ENCODE measurements around the gene ADAM10. TPM values are rescaled to one million over a fixed set of nuclear protein-coding genes. Genes with fewer than 3 reads are reported as not detected.
"Not testable (repeated sequence)": the region's sequence is repeated elsewhere in the genome, so short reads cannot be mapped to it uniquely, and the experiment has no call there.

The ADAM10 gene
- polyA plus RNA-seq, 4 donors: 141 to 284 (median 240) TPM

- no peak for DNase-seq (ENCODE audit: low read depth in 4 of 4, low spot score in 3 of 4)
These were observed 133.3 kb downstream of the ADAM10 start for GRCh38 chr15:58616171-58616570.

DNA sequence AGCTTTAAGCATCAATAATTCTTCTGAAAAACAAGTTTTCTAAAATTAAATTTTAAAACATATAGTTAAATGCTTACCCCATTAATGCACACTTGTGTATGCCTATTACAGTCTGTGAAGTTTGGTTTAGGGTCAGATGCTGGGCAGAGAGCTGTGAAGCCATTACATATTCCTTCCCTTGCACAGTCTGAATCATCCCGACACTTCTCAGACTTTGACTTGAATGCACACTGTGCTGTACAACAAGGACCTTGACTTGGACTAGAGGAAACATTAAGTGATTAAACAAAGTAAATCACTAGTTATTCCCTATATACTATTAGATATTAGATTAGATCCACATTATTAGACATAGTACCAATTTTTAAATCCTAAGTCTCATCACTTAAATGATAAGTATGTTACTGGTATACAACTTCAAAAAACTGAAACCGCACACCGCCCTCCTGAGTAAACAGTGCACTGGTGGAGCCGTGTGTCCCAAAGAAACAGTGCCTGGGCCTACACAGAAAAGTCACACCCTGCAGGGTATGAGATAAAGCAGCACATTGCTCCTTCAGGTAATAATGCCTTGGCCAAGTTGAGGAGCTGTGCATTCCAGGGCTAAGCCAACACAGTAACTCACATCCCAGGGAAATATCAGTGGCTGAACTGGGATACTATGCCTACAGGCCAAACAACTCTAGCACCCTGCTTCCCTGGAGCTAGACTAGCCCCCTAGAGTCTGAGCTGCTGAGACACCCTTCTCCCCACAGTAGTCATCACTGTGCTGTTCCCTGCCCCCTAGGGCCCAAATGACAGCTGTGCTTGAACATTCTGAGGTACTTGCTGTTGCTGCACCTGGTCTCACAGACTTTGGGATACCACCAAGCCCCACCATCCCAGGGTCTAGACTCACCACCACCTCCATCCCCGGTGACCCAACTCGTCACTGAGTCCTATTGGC, 137.5 kb downstream of the ADAM10 start:
- DNase-seq (ENCODE audit: low read depth in 4 of 4, low spot score in 3 of 4): no peak

- no peak for DNase-seq (ENCODE audit: low read depth in 4 of 4, low spot score in 3 of 4)
These were observed 140.8 kb downstream of the ADAM10 start for GRCh38 chr15:58608711-58609110.

DNA sequence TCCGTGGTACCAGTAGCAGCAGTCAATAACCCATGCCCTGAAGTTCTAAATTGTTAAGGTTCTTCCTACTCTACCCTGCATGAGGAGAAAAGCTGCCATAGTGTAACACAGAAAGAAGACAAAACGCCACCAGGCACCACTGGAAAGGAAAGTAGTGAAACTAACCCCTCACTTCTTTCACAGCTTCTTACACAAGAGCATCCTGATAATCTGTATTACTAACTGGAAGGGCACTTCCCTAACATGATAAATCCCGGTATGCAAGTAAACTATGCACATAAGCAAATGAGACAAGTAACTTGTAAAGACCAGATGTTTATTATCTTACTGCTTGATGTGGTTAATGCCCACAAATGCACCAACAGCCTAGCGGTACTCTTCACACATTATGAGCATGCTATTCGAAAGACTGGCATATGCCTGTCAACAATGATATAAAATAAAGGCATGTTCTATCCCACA, 141.3 kb downstream of the ADAM10 start:
- no peak for DNase-seq (ENCODE audit: low read depth in 4 of 4, low spot score in 3 of 4)

- DNase-seq (ENCODE audit: low read depth in 4 of 4, low spot score in 3 of 4): no peak
These were observed 142.9 kb downstream of the ADAM10 start for GRCh38 chr15:58606577-58607080.

DNA sequence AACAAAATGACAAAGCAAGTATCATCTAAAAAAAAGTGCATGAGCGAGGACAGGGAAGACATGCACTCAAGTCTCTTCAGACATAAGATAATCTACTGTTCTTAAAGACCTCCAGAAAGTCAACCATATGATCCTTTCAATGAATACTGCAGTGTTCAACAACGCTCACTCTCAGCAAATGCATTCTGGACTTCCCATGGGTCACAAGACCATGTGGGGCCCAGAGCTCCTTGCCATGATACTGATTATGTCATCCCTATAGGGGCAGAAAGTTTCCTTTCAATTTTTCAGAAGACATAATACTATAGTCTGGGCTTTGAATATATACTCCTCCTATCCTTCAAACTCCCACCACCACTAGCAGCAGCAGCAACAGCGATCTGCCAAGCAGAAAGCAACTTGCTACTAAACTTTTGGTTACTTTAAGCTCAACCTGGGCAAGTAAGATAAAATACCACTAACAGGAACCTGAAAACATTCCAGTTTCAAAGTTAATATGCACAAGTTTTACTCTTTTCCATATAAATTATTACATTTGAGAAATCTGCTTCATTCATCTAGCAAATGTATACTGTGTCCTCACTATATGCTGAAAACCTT, 143.5 kb downstream of the ADAM10 start:
- DNase-seq (ENCODE audit: low read depth in 4 of 4, low spot score in 3 of 4): no peak

DNA sequence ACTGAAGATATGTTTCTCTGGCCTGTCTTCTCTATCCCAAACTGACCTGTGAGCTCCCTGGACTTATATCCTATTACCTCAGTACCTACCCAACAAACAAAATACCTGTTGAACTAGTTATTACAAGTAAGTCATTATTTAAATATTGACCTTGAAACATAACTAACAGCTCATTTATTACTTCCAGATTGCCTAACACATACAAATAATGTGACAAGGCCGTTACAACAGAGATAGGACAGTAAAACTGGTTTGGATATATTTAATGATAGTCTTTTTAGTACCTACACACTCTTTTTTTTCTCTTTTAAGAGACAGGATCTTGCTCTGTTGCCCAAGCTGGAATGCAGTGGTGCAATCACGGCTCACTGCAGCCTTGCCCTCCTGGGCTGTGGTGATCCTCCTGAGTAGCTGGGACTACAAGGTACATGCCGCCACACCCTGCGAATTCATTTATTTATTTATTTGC, 145.0 kb downstream of the ADAM10 start:
- DNase-seq (ENCODE audit: low read depth in 4 of 4, low spot score in 3 of 4): no peak

- DNase-seq (ENCODE audit: low read depth in 4 of 4, low spot score in 3 of 4): not testable (repeated sequence)
These were observed 145.6 kb downstream of the ADAM10 start for GRCh38 chr15:58603927-58604326.

DNA sequence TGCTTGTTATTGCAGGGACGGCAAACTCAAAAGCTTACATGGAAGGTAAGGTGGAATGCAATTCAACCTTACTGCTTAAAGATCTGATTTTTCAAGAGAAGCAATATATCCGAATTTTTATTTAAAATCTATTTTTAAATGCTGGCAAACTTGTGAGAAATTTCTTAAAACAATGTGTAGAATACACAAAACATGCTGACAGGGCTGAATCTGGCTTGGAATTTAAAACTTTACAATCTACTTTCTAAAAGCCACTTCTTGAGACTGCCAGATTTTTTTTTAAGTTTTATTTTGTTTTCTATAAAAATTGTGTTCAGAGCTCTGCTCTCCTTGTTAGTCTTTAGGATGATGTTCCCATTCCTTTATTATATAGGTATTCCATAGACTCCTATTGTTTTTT, 146.7 kb downstream of the ADAM10 start:
- DNase-seq (ENCODE audit: low read depth in 4 of 4, low spot score in 3 of 4): no peak

GRCh38 chr15:58598829-58599210, 150.7 kb downstream of the ADAM10 start:
- no peak for DNase-seq (ENCODE audit: low read depth in 4 of 4, low spot score in 3 of 4)

DNA sequence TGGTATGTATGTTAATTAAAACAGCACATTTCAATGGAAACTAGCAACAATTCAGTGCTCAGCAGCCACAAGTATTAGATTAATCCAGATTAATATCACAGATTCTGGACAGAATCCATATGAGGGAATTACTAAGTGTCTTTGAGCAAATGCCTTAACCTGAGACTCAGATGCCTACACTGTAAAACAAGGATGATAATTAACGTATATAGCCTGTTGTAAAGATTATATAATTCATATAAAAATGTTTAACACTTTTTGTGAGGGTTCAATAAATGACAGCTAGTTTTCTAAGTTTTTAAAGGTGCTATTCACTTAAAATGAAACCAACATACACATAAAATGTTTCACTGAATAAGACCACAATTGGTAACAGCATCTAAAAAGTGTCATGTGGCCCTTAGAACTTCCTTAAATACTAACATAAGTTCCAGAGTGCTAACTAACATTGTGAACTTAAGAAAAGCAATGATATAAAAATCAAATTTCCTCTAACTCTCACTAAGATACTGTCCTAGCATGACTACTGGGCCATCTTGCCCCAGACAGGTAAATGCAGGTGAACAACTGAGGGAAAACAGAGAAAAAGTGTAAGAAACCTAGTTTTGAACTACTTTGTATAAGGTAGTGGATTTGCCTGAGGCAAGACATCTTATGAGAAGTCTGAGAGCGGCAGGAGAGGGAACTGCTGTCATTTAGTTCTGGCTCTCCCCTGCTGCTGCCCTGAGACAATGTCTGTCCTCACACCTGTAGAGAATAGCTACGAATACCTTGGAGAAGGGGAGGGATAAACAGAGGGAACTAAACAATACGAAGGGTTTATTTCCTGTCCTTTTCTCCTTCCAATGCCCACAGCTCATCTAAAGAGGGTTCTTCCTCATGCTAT, 151.3 kb downstream of the ADAM10 start:
- no peak for DNase-seq (ENCODE audit: low read depth in 4 of 4, low spot score in 3 of 4)

- DNase-seq (ENCODE audit: low read depth in 4 of 4, low spot score in 3 of 4): no peak
These were observed 153.8 kb downstream of the ADAM10 start for GRCh38 chr15:58595516-58596263.

DNA sequence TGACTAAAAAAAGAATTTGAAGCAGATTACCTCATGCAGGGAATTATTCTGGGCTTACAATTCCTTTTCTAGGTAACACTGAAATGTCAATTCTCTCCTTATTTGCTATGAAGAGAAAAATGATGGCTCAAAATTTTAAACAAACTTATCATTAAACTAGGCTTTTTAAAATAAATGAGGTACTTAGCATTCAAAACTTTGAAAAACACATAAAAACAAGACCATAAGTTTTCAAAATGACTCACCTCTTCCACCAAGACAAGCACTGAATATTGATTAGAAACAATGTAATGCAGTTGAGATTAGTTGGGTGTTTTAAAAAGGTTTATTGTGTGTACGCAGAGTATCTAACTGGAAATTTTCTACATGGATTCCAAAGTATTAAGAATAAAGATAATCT, 154.6 kb downstream of the ADAM10 start:
- DNase-seq (ENCODE audit: low read depth in 4 of 4, low spot score in 3 of 4): no peak

GRCh38 chr15:58593870-58594269, 155.6 kb downstream of the ADAM10 start:
- no peak for DNase-seq (ENCODE audit: low read depth in 4 of 4, low spot score in 3 of 4)

DNA sequence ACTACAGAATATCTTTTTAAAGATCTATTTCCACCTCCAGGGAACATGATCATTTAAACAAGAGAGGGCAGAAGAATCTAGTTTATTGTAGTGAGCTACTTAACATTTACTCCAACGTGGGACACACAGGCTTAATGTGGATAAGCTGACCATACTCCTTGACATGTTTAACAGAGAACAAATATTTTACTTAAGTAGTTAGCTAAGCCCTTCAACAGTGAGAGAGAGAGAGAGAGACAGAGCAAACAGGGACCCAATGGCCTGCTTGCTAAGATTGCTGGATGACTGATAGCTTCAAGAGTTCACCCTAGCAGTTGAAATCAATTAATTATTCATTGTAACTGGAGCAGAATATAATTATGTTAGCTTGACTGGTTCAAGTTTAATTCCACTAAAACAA, 158.6 kb downstream of the ADAM10 start:
- DNase-seq (ENCODE audit: low read depth in 4 of 4, low spot score in 3 of 4): no peak

DNA sequence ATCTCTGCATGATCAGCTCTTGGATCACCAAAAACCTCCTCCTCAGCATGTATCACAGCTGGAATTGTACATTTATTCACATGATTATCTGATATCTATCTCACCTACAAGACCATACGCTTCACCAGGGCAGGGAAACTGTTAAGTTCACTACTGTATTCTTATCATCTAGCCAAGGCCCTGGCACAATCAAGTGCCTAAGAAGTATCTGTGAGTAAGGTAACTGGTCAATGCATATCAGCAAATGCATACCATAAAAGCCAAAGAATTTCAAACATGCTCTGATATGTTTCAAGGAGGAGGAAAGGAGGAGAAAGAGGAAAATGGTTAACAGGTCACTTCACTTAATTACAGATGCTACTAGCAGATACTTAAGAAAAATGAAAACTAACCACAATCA, 159.3 kb downstream of the ADAM10 start:
- DNase-seq (ENCODE audit: low read depth in 4 of 4, low spot score in 3 of 4): no peak

GRCh38 chr15:58589047-58589446, 160.5 kb downstream of the ADAM10 start:
- no peak for DNase-seq (ENCODE audit: low read depth in 4 of 4, low spot score in 3 of 4)

DNA sequence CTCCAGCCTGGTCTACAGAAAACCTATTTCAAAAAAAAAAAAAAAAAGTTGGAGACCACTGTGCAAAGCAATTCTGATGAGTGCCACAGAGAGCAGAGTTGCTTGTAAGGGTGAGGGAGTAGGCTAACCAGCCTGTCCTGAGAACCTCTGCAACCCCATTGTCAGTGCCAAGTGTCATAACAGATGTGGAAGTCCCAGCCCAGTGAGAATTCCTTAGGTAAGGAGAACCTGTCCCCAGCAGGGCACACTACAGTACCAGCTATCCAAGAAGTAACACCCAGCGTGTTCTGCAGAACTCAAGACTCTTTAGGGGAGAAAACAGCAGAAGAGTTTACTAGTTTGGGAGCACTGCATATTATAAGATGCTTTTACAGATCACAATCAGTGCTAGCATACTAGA, 161.4 kb downstream of the ADAM10 start:
- no peak for DNase-seq (ENCODE audit: low read depth in 4 of 4, low spot score in 3 of 4)

GRCh38 chr15:58587486-58587885, 162.0 kb downstream of the ADAM10 start:
- no peak for DNase-seq (ENCODE audit: low read depth in 4 of 4, low spot score in 3 of 4)
